GM04503 (cell line): ENCODE data around the gene FBLN1.
A peak's percentile ranks its signal among the peaks of the same experiment; 100 is the strongest.

Experiments
- DNase-seq: peaks from one replicate; pipeline ENCODE4 v3.0.0-alpha.2; 2012; ENCODE audit warnings: low read depth

FBLN1 gene

GRCh38 chr22:45504373-45505341 lies 2.0 kb downstream of the FBLN1 start:
- no peak for DNase-seq

- DNase-seq = no peak
Observed at GRCh38 chr22:45505991-45506747, 3.5 kb downstream of the FBLN1 start.

- no peak for DNase-seq
Observed at GRCh38 chr22:45506816-45507360, 4.2 kb downstream of the FBLN1 start.

GRCh38 chr22:45507798-45508197 lies 5.1 kb downstream of the FBLN1 start:
- no peak for DNase-seq

- DNase-seq = no peak
Observed at GRCh38 chr22:45508814-45509213, 6.1 kb downstream of the FBLN1 start.

- no peak for DNase-seq
Observed at GRCh38 chr22:45510376-45511232, 7.9 kb downstream of the FBLN1 start.

GRCh38 chr22:45511847-45512261 lies 9.2 kb downstream of the FBLN1 start:
- peak; percentile 49 for DNase-seq

GRCh38 chr22:45512363-45512762 lies 9.7 kb downstream of the FBLN1 start:
- no peak for DNase-seq

- no peak for DNase-seq
Observed at GRCh38 chr22:45515676-45516075, 13.0 kb downstream of the FBLN1 start.

- no peak for DNase-seq
Observed at GRCh38 chr22:45516163-45516562, 13.5 kb downstream of the FBLN1 start.

- no peak for DNase-seq
Observed at GRCh38 chr22:45516923-45517675, 14.4 kb downstream of the FBLN1 start.

GRCh38 chr22:45518136-45518535 lies 15.5 kb downstream of the FBLN1 start:
- DNase-seq = no peak

- no peak for DNase-seq
Observed at GRCh38 chr22:45518580-45518991, 15.9 kb downstream of the FBLN1 start.

- DNase-seq = no peak
Observed at GRCh38 chr22:45521178-45521577, 18.5 kb downstream of the FBLN1 start.

GRCh38 chr22:45522462-45522861 lies 19.8 kb downstream of the FBLN1 start:
- DNase-seq = no peak

GRCh38 chr22:45524157-45524556 lies 21.5 kb downstream of the FBLN1 start:
- DNase-seq = no peak

GRCh38 chr22:45524966-45525365 lies 22.3 kb downstream of the FBLN1 start:
- no peak for DNase-seq

- DNase-seq = no peak
Observed at GRCh38 chr22:45525480-45525879, 22.8 kb downstream of the FBLN1 start.

- no peak for DNase-seq
Observed at GRCh38 chr22:45526281-45526680, 23.6 kb downstream of the FBLN1 start.

GRCh38 chr22:45526768-45527360 lies 24.2 kb downstream of the FBLN1 start:
- DNase-seq = no peak

- DNase-seq = no peak
Observed at GRCh38 chr22:45527456-45527855, 24.8 kb downstream of the FBLN1 start.
